Gastroesophageal sphincter (tissue), 3 donors: ENCODE data around the gene CHST11.

Source experiments
- CTCF ChIP-seq, 4 experiments: fragments of 200-600 bp in 2 of 4; fragments of 450-650 bp in 2 of 4; sonication (generic) in 1 of 4; IDR thresholded peaks; one replicate each; pipeline ENCODE4 v1.5.1; 2017 to 2019; ENCODE audit warnings: antibody characterized with exemption in 4 of 4, mild to moderate bottlenecking in 2 of 4, moderate library complexity in 2 of 4
- EP300 ChIP-seq: sonication (generic); formaldehyde crosslinking; IDR thresholded peaks from one replicate; pipeline ENCODE4 v1.6.1; 2017; ENCODE audit warnings: antibody characterized with exemption, mild to moderate bottlenecking

- TF ChIP-seq CTCF (IDR thresholded peaks at IDR 0.05) (no peak), EP300 (no peak)
Observed at GRCh38 chr12:104668274-104668718, 211.5 kb downstream of the CHST11 start.
